Stomach (tissue), 4 donors: Measurements from ENCODE around the gene OGFOD2.

Experiments
- CTCF ChIP-seq, 7 experiments: fragments of 450-650 bp in 4 of 7; fragments of 200-600 bp in 3 of 7; sonication (generic) in 3 of 7; IDR thresholded peaks; one replicate each; pipeline ENCODE4 v1.5.1; 2016 to 2019; ENCODE audit warnings: antibody characterized with exemption in 7 of 7, control low read depth in 2 of 7, mild to moderate bottlenecking in 1 of 7
- EP300 ChIP-seq: sonication (generic); formaldehyde crosslinking; IDR thresholded peaks from one replicate; pipeline ENCODE4 v1.6.1; 2017; ENCODE audit warnings: antibody characterized with exemption
- POLR2A ChIP-seq, 4 donors: fragments of 450-650 bp; IDR thresholded peaks; one replicate each; pipeline ENCODE4 v1.6.1; 2016; ENCODE audit warnings: antibody characterized with exemption in 4 of 4, control low read depth in 2 of 4, mild to moderate bottlenecking in 1 of 4, moderate library complexity in 1 of 4
- POLR2AphosphoS5 ChIP-seq, 3 donors: sonication (generic); formaldehyde crosslinking; IDR thresholded peaks; one replicate each; pipeline ENCODE4 v1.6.1; 2016; ENCODE audit warnings: antibody characterized with exemption in 3 of 3

- TF ChIP-seq CTCF (IDR thresholded peaks at IDR 0.05) (no peak), POLR2A (IDR thresholded peaks at IDR 0.05) (no peak), POLR2AphosphoS5 (IDR thresholded peaks at IDR 0.05) (no peak), EP300 (no peak)
Observed at GRCh38 chr12:122981587-122982476, 6.8 kb downstream of the OGFOD2 start.
